Stomach (tissue), 9 donors: ENCODE data around the gene DDX6. TPM values are rescaled to one million over a fixed set of nuclear protein-coding genes. Genes with fewer than 3 reads are reported as not detected.

Experiments
- DNase-seq, 2 donors: peaks; one replicate each; pipeline versions ENCODE4 v3.0.0 to v3.0.0-alpha.2; 2013 to 2019
- H3K27ac ChIP-seq, 5 donors: fragments of 200-600 bp in 4 of 5; sonication (generic) in 4 of 5; one replicate each; pipeline ENCODE4 v1.5.1; 2013 to 2019; ENCODE audit warnings: mild to moderate bottlenecking in 1 of 5, moderate library complexity in 1 of 5
- H3K27me3 ChIP-seq, 3 donors: fragments of 200-600 bp; sonication (generic); one replicate each; pipeline ENCODE4 v1.5.1; 2017 to 2019; ENCODE audit warnings: mixed run types in 1 of 3
- H3K36me3 ChIP-seq, 4 donors: fragments of 200-600 bp; sonication (generic); 1 replicate in 3 of 4; 2 replicates in 1 of 4; pipeline ENCODE4 v1.5.1; 2016 to 2019
- H3K4me1 ChIP-seq, 4 donors: fragments of 200-600 bp; sonication (generic); one replicate each; pipeline ENCODE4 v1.5.1; 2016 to 2019
- H3K4me3 ChIP-seq, 4 donors: fragments of 200-600 bp; sonication (generic) in 3 of 4; one replicate each; pipeline ENCODE4 v1.5.1; 2016 to 2019; ENCODE audit warnings: mild to moderate bottlenecking in 1 of 4
- H3K9me3 ChIP-seq, 4 donors: fragments of 200-600 bp; sonication (generic); one replicate each; pipeline ENCODE4 v1.5.1; 2016 to 2019
- CTCF ChIP-seq, 7 experiments: fragments of 450-650 bp in 4 of 7; fragments of 200-600 bp in 3 of 7; sonication (generic) in 3 of 7; IDR thresholded peaks; one replicate each; pipeline ENCODE4 v1.5.1; 2016 to 2019; ENCODE audit warnings: antibody characterized with exemption in 7 of 7, control low read depth in 2 of 7, mild to moderate bottlenecking in 1 of 7
- EP300 ChIP-seq: sonication (generic); formaldehyde crosslinking; IDR thresholded peaks from one replicate; pipeline ENCODE4 v1.6.1; 2017; ENCODE audit warnings: antibody characterized with exemption
- POLR2A ChIP-seq, 4 donors: fragments of 450-650 bp; IDR thresholded peaks; one replicate each; pipeline ENCODE4 v1.6.1; 2016; ENCODE audit warnings: antibody characterized with exemption in 4 of 4, control low read depth in 2 of 4, mild to moderate bottlenecking in 1 of 4, moderate library complexity in 1 of 4
- POLR2AphosphoS5 ChIP-seq, 3 donors: sonication (generic); formaldehyde crosslinking; IDR thresholded peaks; one replicate each; pipeline ENCODE4 v1.6.1; 2016; ENCODE audit warnings: antibody characterized with exemption in 3 of 3
- WGBS, 5 donors: extraction: QIAGEN DNeasy Blood & Tissue Kit in 3 of 5; methylation state at CpG; one replicate each; pipeline versions ENCODE4 v1.1.5 to v1.1.7; 2013 to 2018; 5-methylcytosine and 5-hydroxymethylcytosine counted together
- intact Hi-C: fragments of 100-400 bp; cut with DNase I; formaldehyde crosslinking; loops from one replicate; pipeline ENCODE4 v1.15.1; 2023; ENCODE audit warnings: low total_unique reads
- polyA plus RNA-seq, 3 donors: library from polyadenylated mRNA; stranded (reverse); fragments of 200-250 nt; gene quantifications; one replicate each; pipeline ENCODE4 v1.2.3, GENCODE V29; 2013
- total RNA-seq, 5 donors: library from RNA; depleted of rRNA; stranded (reverse); fragments of >200 nt; gene quantifications; one replicate each; pipeline versions ENCODE4 v1.1.0 to v1.2.3, GENCODE V29; 2014 to 2016
- donor health status: healthy with polysubstance abuse.
- donor health status: Bipolar disorder and iron deficiency.
- donor health status: healthy.

DDX6 gene
- total and polyA plus RNA-seq, 8 donors, result 17.1 to 203 (median 25.0) TPM

GRCh38 chr11:118807800-118808778 is 17.1 kb upstream of the DDX6 start:
- no peaks in the 10 kb centered on the region for H3K36me3 ChIP-seq
- 56 to 91% (median 79%) methylated on average over 3 of the region's 3 CpGs for WGBS, 5 donors

GRCh38 chr11:118806400-118806799 is 15.4 kb upstream of the DDX6 start:
- no peak for DNase-seq
- TF ChIP-seq POLR2AphosphoS5 (IDR thresholded peaks at IDR 0.05) (no peak), CTCF (IDR thresholded peaks at IDR 0.05) (no peak), POLR2A (IDR thresholded peaks at IDR 0.05) (no peak), EP300 (no peak)
- Histone ChIP-seq H3K27ac (no peak overlapping the region), H3K9me3 (no peaks in the 10 kb centered on the region), H3K4me1 (peaks cover 0 to 9% (median 0%) of the 10 kb centered on the region in 4 donors), H3K36me3 (no peaks in the 10 kb centered on the region), H3K4me3 (no peak overlapping the region), H3K27me3 (no peaks in the 10 kb centered on the region)
- intact Hi-C loops, result no loop called here
- WGBS, 5 donors, result 23 to 48% (median 36%) methylated on average over 4 of the region's 4 CpGs

More at GRCh38 chr11:118807800-118808778, 17.1 kb upstream of the DDX6 start:
- H3K9me3 ChIP-seq, result no peaks in the 10 kb centered on the region
- H3K27me3 ChIP-seq, result no peaks in the 10 kb centered on the region
- no peak for DNase-seq
- no peak overlapping the region for H3K27ac ChIP-seq
- no peak overlapping the region for H3K4me3 ChIP-seq
- peaks cover 0 to 9% (median 0%) of the 10 kb centered on the region in 4 donors for H3K4me1 ChIP-seq
- intact Hi-C loops, result no loop called here
- no peak for TF ChIP-seq EP300
- no peak for TF ChIP-seq POLR2A (IDR thresholded peaks at IDR 0.05)
- no peak for TF ChIP-seq POLR2AphosphoS5 (IDR thresholded peaks at IDR 0.05)

- WGBS, 5 donors, result 91 to 98% (median 95%) methylated on average over 3 of the region's 3 CpGs
- intact Hi-C loops, result no loop called here
- no peak overlapping the region for H3K4me3 ChIP-seq
Observed at GRCh38 chr11:118804094-118804493, 13.1 kb upstream of the DDX6 start.

GRCh38 chr11:118799372-118799771 is 8.4 kb upstream of the DDX6 start:
- Histone ChIP-seq H3K27ac (no peak overlapping the region), H3K27me3 (no peaks in the 10 kb centered on the region), H3K9me3 (no peaks in the 10 kb centered on the region), H3K4me3 (no peak overlapping the region), H3K4me1 (no peaks in the 10 kb centered on the region), H3K36me3 (no peaks in the 10 kb centered on the region)
- intact Hi-C loops, result loop anchor here (10.0 kb wide), 1 partner anchor 105 kb away; no protein-coding TSS in a partner anchor
- TF ChIP-seq CTCF (IDR thresholded peaks at IDR 0.05) (no peak), POLR2AphosphoS5 (IDR thresholded peaks at IDR 0.05) (no peak), EP300 (no peak), POLR2A (IDR thresholded peaks at IDR 0.05) (no peak)
- no peak for DNase-seq

More at GRCh38 chr11:118804094-118804493, 13.1 kb upstream of the DDX6 start:
- no peak for DNase-seq
- Histone ChIP-seq H3K27ac (no peak overlapping the region), H3K9me3 (no peaks in the 10 kb centered on the region), H3K27me3 (no peaks in the 10 kb centered on the region), H3K4me1 (peaks cover 0 to 9% (median 0%) of the 10 kb centered on the region in 4 donors), H3K36me3 (no peaks in the 10 kb centered on the region)
- no peak for TF ChIP-seq EP300
- TF ChIP-seq POLR2AphosphoS5 (IDR thresholded peaks at IDR 0.05), result no peak
- TF ChIP-seq CTCF (IDR thresholded peaks at IDR 0.05), result no peak
- TF ChIP-seq POLR2A (IDR thresholded peaks at IDR 0.05), result no peak
